ENCODE data around the gene EGF.
A peak's percentile ranks its signal among the peaks of the same experiment; 100 is the strongest.

Gene EGF

DNA sequence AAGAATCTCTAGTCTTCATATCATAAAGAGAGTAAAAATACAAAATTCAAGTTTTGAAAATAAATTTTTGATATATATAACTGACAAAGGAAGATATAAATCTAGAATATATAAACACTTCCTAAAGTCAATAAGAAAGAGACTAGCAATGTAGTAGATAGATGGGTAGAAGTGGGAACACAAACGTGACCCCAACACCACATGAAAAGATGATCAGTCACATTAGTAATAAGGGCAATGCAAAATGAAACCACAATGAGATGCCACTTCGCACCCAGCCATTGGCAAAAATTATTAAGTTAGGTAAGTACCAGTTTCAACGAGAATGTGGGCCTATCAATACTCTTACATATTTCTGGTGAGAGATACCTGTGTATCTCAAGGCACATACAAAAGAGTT, 106.5 kb downstream of the EGF start:
- Histone ChIP-seq H3K4me3 (ENCODE audit: low read depth, low read length) (no peak overlapping the region), H3K36me3 (replicated peaks) (no peaks in the 10 kb centered on the region), H3K27ac (no peak overlapping the region), H3K27me3 (replicated peaks) (no peaks in the 10 kb centered on the region)
- TF ChIP-seq, protein P1, sequence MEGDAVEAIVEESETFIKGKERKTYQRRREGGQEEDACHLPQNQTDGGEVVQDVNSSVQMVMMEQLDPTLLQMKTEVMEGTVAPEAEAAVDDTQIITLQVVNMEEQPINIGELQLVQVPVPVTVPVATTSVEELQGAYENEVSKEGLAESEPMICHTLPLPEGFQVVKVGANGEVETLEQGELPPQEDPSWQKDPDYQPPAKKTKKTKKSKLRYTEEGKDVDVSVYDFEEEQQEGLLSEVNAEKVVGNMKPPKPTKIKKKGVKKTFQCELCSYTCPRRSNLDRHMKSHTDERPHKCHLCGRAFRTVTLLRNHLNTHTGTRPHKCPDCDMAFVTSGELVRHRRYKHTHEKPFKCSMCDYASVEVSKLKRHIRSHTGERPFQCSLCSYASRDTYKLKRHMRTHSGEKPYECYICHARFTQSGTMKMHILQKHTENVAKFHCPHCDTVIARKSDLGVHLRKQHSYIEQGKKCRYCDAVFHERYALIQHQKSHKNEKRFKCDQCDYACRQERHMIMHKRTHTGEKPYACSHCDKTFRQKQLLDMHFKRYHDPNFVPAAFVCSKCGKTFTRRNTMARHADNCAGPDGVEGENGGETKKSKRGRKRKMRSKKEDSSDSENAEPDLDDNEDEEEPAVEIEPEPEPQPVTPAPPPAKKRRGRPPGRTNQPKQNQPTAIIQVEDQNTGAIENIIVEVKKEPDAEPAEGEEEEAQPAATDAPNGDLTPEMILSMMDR (IDR thresholded peaks at IDR 0.05; ENCODE audit: low read depth, low read length, missing control alignments) = no peak
- no peak for DNase-seq
- in situ Hi-C loops (cut with HindIII; ENCODE audit: low pct_ligation_motif_present, low sequenced_read_pairs) = loop anchor here (25.0 kb wide), 1 partner anchor 493 kb away; no protein-coding TSS in a partner anchor

DNA sequence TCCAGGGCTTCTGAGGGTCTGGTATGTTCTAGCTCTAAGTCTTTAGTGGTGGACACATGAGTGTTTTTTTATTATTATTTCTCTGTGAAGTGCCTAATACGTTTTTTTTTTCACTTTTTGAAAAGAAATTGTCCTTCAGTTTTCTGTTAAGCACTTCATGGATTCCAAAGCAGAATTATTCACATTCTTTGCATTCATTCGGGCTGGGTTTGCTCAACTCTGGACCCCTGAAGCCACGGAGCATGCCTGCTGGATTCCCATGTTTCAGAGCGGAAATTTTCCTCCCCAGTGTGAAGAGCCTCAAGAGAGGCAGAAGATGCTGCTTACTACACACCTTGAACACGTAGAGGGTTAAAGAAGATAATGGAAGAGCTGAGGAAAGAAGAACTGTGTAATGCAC, 107.5 kb downstream of the EGF start:
- H3K4me3 ChIP-seq (ENCODE audit: low read depth, low read length) = no peak overlapping the region
- peak; percentile 31 for DNase-seq
- no peak overlapping the region for H3K27ac ChIP-seq
- TF ChIP-seq, protein P1 (IDR thresholded peaks at IDR 0.05; ENCODE audit: low read depth, low read length, missing control alignments) = no peak
- no peaks in the 10 kb centered on the region for H3K27me3 ChIP-seq (replicated peaks)
- in situ Hi-C loops (cut with HindIII; ENCODE audit: low pct_ligation_motif_present, low sequenced_read_pairs) = loop anchor here (25.0 kb wide), 1 partner anchor 492 kb away; no protein-coding TSS in a partner anchor
- no peaks in the 10 kb centered on the region for H3K36me3 ChIP-seq (replicated peaks)

DNA sequence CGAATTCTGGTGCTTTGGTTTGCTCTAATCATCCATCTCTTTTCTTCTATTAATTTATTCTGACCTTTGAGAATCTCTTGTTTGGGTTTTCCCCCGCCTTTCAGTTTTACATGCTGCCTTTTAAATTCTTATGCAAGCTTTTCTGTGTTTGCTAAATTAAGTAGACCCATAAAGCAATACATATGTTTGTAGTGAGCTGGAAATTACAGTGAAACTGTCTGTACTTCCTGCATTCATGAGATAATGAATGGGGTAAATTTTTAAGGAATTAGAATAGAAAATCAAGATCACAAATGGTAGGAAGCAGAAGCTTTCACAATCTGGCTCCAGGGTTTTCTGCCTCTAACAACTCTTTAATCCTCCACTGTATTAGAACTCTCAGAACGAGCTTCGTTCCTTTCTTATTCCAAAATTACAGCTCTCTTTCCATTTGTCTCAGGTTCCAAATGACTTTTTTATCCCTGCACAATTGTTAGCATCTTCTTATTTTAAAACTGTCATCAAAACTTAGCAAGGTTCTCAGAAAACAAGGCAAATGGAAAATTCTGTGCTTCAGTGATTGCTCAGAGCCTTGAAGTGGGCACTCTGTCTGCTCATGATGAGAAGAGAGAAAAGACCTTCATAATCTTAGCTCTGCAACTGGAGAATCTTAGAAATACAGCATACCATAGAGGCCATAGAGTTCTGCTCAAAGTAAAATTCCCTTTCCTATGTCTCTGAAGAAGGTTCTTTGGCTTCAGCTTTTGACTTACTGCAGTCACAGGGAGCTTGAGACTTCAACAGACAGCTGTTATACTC, 108.2 kb downstream of the EGF start:
- no peak overlapping the region for H3K4me3 ChIP-seq (ENCODE audit: low read depth, low read length)
- H3K27me3 ChIP-seq (replicated peaks) = no peaks in the 10 kb centered on the region
- H3K36me3 ChIP-seq (replicated peaks) = no peaks in the 10 kb centered on the region
- no peak overlapping the region for H3K27ac ChIP-seq
- no peak for DNase-seq
- TF ChIP-seq, protein P1 (IDR thresholded peaks at IDR 0.05; ENCODE audit: low read depth, low read length, missing control alignments) = no peak
- in situ Hi-C loops (cut with HindIII; ENCODE audit: low pct_ligation_motif_present, low sequenced_read_pairs) = loop anchor here (25.0 kb wide), 1 partner anchor 491 kb away; no protein-coding TSS in a partner anchor

DNA sequence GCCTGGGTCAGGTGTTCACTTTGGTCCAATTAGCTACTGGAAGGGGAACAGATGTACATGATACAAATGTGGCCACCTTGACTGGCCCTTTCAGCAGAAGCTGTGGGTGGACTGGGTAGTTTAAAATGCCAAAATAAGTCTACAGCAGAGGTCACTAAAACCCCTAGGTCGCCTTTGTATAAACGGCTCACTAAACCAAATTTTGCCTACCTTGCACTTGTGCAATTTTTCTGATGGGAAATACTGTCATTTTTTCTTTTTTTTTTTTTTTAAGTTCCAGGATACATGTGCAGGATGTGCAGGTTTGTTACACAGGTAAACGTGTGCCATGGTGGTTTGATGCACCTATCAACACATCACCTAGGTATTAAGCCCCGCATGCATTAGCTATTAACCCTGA, 109.8 kb downstream of the EGF start:
- DNase-seq = no peak
- Histone ChIP-seq H3K4me3 (ENCODE audit: low read depth, low read length) (no peak overlapping the region), H3K27me3 (replicated peaks) (no peaks in the 10 kb centered on the region), H3K27ac (no peak overlapping the region), H3K36me3 (replicated peaks) (no peaks in the 10 kb centered on the region)
- in situ Hi-C loops (cut with HindIII; ENCODE audit: low pct_ligation_motif_present, low sequenced_read_pairs) = loop anchor here (25.0 kb wide), 1 partner anchor 490 kb away; no protein-coding TSS in a partner anchor
- TF ChIP-seq, protein P1 (IDR thresholded peaks at IDR 0.05; ENCODE audit: low read depth, low read length, missing control alignments) = no peak

DNA sequence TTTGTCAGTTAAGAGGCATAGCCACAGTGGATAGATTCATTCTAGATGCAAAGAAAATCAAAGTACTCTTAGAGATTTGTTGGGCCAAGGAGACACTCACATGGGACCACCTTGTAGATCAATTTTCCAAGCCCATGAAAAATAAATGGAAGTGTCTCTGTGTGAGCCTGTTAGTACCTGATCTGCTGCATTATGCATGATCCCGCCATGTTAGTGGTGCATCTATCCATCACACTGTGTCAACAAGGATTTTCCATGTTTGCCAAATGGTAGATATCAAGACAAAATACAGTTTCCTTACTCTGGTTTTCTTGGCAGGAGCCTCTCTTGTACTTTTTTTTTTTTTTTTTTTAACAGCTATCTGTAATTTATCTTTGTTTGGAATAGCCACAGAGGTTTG, 112.4 kb downstream of the EGF start:
- in situ Hi-C loops (cut with HindIII; ENCODE audit: low pct_ligation_motif_present, low sequenced_read_pairs) = no loop called here
- no peaks in the 10 kb centered on the region for H3K36me3 ChIP-seq (replicated peaks)
- H3K27ac ChIP-seq = no peak overlapping the region
- no peak overlapping the region for H3K4me3 ChIP-seq (ENCODE audit: low read depth, low read length)
- H3K27me3 ChIP-seq (replicated peaks) = no peaks in the 10 kb centered on the region
- DNase-seq = no peak
- TF ChIP-seq, protein P1 (IDR thresholded peaks at IDR 0.05; ENCODE audit: low read depth, low read length, missing control alignments) = no peak

Data from brain microvascular endothelial cell (primary cell).